Neutrophil (primary cell): ENCODE data around the gene SNAPC4.

Source experiments
- H3K27ac ChIP-seq: fragments of 200-600 bp; sonication (generic); 2 replicates; pipeline ENCODE4 v1.5.1; 2016; ENCODE audit warnings: mild to moderate bottlenecking, moderate library complexity
- H3K27me3 ChIP-seq: fragments of 200-600 bp; sonication (generic); 2 replicates; pipeline ENCODE4 v1.6.0; 2016; ENCODE audit warnings: mild to moderate bottlenecking
- H3K36me3 ChIP-seq: fragments of 200-600 bp; sonication (generic); 2 replicates; pipeline ENCODE4 v1.5.1; 2017
- H3K4me1 ChIP-seq, 2 experiments: fragments of 200-600 bp in 1 of 2; sonication (generic) in 1 of 2; 1 replicate in 1 of 2; 2 replicates in 1 of 2; pipeline versions ENCODE4 v1.5.1 to v1.6.1; 2013 to 2016; ENCODE audit warnings: low read depth in 1 of 2, low read length in 1 of 2, mild to moderate bottlenecking in 1 of 2, moderate library complexity in 1 of 2; ENCODE audit not compliant: control insufficient read depth in 1 of 2, insufficient read depth in 1 of 2
- H3K4me3 ChIP-seq, 2 experiments: fragments of 200-600 bp in 1 of 2; sonication (generic) in 1 of 2; 1 replicate in 1 of 2; 2 replicates in 1 of 2; pipeline ENCODE4 v1.5.1; 2013 to 2016; ENCODE audit warnings: low read depth in 1 of 2, low read length in 1 of 2, mild to moderate bottlenecking in 1 of 2, moderate library complexity in 1 of 2
- H3K9me3 ChIP-seq: fragments of 200-600 bp; sonication (generic); 2 replicates; pipeline ENCODE4 v1.5.1; 2016
- TF ChIP-seq, protein P1 (sequence below): fragments of 200-600 bp; sonication (generic); IDR thresholded peaks from 2 replicates; pipeline ENCODE4 v1.5.1; 2016; ENCODE audit warnings: antibody characterized with exemption

The SNAPC4 gene

DNA sequence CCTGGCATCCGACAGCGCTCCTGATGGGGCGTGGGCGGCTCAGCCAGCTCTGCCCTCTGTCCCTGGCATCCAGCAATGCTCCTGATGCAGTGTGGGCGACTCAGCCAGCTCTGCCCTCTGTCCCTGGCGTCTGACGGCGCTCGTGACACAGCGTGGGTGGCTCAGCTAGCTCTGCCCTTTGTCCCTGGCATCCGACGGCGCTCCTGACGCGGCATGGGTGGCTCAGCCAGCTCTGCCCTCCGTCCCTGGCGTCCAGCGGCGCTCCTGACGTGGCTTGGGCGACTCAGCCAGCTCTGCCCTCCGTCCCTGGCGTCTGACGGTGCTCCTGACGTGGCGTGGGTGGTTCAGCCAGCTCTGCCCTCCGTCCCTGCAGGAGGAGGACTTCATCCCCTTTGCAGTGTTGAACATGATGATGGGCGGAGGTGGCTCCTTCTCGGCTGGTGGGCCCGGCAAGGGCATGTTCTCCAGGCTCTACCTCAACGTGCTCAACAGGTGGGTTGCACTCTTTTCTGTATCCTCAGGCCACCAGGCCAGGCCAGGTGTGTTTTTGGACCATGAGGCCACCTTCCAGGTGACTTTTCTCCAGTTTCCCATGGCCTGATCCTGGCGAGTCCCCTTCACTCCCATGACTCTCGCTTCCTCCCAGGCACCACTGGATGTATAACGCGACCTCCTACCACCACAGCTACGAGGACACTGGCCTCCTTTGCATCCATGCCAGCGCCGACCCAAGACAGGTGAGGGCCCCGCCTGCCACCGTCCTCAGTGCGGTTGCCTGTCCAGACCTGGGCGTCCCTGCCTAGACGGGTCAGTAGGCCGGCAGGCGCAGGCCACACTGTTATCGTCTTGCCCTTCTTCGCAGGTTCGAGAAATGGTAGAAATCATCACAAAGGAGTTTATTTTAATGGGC is 18.5 kb upstream of the SNAPC4 start:
- TF ChIP-seq, protein P1, sequence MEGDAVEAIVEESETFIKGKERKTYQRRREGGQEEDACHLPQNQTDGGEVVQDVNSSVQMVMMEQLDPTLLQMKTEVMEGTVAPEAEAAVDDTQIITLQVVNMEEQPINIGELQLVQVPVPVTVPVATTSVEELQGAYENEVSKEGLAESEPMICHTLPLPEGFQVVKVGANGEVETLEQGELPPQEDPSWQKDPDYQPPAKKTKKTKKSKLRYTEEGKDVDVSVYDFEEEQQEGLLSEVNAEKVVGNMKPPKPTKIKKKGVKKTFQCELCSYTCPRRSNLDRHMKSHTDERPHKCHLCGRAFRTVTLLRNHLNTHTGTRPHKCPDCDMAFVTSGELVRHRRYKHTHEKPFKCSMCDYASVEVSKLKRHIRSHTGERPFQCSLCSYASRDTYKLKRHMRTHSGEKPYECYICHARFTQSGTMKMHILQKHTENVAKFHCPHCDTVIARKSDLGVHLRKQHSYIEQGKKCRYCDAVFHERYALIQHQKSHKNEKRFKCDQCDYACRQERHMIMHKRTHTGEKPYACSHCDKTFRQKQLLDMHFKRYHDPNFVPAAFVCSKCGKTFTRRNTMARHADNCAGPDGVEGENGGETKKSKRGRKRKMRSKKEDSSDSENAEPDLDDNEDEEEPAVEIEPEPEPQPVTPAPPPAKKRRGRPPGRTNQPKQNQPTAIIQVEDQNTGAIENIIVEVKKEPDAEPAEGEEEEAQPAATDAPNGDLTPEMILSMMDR: no peak
- no peak overlapping the region for H3K4me3 ChIP-seq
- peaks cover 95% of the 10 kb centered on the region for H3K36me3 ChIP-seq

GRCh38 chr9:136416914-136417313 is 16.9 kb upstream of the SNAPC4 start:
- H3K27me3 ChIP-seq: no peaks in the 10 kb centered on the region
- H3K4me1 ChIP-seq: no peaks in the 10 kb centered on the region
- H3K4me3 ChIP-seq: no peak overlapping the region
- no peak overlapping the region for H3K27ac ChIP-seq
- H3K9me3 ChIP-seq: no peaks in the 10 kb centered on the region
- TF ChIP-seq, protein P1: no peak
- H3K36me3 ChIP-seq: peaks cover 89% of the 10 kb centered on the region

More for the DNA sequence above, 18.5 kb upstream of the SNAPC4 start:
- H3K9me3 ChIP-seq: no peaks in the 10 kb centered on the region
- no peaks in the 10 kb centered on the region for H3K27me3 ChIP-seq
- H3K4me1 ChIP-seq: no peaks in the 10 kb centered on the region
- H3K27ac ChIP-seq: no peak overlapping the region

DNA sequence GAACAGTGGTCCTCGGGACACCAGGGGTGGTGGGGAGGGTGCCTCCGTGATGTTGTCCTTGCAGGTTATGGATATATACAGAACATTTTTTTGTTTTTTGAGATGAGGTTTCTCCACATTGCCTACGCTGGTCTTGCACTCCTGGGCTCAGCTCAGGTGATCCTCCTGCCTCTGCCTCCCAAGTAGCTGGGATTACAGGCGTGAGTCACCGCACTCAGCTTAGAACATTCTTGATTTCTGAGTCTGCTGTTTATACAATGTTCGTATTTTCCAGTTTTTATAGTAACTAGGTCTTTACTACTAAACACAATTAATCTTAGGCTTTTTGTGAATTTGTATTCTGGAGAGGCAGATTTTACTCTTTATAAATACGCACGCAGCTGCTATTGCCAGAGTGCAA is 16.5 kb upstream of the SNAPC4 start:
- Histone ChIP-seq H3K27ac (no peak overlapping the region), H3K4me3 (no peak overlapping the region), H3K27me3 (no peaks in the 10 kb centered on the region), H3K9me3 (no peaks in the 10 kb centered on the region), H3K36me3 (peaks cover 84% of the 10 kb centered on the region), H3K4me1 (peaks cover 0 to 3% of the 10 kb centered on the region in 2 experiments)
- TF ChIP-seq, protein P1: no peak

DNA sequence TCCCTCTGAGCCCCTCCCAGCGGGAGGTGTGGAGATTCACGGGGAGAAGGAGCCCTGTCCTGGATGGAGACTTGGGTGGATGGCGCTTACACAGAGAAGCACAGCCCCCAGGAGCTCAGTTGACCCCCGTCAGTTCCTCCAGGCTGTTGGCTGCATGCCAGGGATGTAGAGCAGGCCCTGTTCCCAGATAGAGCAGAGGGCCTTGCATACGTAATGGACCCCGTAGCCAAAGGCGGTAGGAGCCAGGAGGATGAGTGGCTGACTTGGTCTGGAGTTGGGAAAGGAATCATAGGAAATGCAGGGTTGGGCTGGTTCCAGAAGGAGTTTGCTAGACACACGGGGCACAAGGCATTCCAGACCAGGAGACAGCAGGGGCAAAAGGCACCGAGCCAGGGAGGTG is 13.0 kb upstream of the SNAPC4 start:
- peaks cover 54% of the 10 kb centered on the region for H3K36me3 ChIP-seq
- H3K4me3 ChIP-seq: no peak overlapping the region
- H3K27me3 ChIP-seq: peaks cover 13% of the 10 kb centered on the region
- H3K4me1 ChIP-seq: peaks cover 15 to 21% of the 10 kb centered on the region in 2 experiments
- TF ChIP-seq, protein P1: no peak
- no peak overlapping the region for H3K27ac ChIP-seq
- H3K9me3 ChIP-seq: no peaks in the 10 kb centered on the region

DNA sequence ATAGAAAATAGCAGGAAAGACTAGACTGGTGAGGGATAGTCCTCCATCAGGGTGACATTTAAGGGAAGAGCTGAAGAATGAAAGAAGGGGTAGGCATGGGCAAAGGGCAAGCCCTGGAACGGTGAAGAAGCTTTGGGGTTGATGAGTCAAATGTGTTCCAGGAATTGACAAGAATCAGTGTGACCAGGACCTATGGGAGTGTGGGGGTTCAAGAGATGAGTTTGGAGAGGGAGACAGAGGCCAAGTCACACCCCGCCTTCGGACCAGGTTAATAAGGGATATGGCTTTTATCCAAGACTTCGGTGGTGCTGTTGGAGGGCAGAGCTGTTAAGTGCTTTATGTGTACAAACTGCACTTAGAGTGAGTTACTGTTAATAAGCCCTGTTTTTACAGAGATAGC is 11.4 kb upstream of the SNAPC4 start:
- Histone ChIP-seq H3K4me1 (peaks cover 15 to 21% of the 10 kb centered on the region in 2 experiments), H3K9me3 (no peaks in the 10 kb centered on the region), H3K27me3 (peaks cover 13% of the 10 kb centered on the region), H3K27ac (no peak overlapping the region), H3K4me3 (peak overlapping the region; percentile 89 to 91), H3K36me3 (peaks cover 44% of the 10 kb centered on the region)
- TF ChIP-seq, protein P1: no peak
